Islet precursor cell (in vitro differentiated cells): ENCODE measurements around the gene KCNJ5.

ENCODE experiments used
- DNase-seq: peaks from one replicate; pipeline ENCODE4 v3.0.0-alpha.2; 2018

The KCNJ5 gene

DNA sequence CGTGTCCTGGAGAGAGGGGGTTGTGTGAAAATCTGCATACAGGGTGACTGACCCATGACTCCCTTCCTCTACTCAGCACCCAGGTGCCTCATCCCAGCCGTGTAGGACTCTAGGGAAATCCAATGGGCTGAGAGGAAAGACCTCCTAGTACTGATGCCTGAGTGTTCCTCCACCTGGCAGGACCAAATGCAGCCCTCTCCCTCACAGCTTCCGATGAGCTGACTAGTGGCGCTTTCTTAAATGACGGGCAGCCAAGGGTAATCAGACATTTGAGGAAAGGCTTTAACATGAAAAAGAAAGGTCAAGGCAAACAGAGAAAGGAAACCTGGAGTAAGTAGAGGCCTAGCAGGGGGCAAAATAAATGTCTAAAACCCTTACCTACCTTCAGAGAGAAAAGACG lies 19.1 kb upstream of the KCNJ5 start:
- no peak for DNase-seq

DNA sequence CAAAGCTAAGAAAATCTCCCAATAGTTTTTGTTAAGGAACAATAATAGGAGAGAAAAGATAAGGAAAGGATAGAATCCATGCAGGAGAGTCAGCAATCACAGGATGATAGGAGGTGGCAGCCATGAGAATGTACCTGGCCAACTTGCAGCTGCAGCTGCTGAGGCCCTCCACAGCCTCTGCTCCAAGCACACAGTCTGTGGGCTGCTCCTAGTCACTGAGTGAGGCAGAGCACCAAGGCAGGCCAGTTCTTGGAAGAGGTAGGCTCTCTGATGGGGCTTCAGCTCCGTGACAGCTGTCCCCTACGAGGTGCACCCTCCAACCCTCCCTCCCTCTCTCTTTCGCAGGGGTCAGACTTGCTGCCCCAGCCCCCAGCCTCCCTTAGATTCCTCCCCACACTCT lies 18.6 kb upstream of the KCNJ5 start:
- DNase-seq, result no peak

DNA sequence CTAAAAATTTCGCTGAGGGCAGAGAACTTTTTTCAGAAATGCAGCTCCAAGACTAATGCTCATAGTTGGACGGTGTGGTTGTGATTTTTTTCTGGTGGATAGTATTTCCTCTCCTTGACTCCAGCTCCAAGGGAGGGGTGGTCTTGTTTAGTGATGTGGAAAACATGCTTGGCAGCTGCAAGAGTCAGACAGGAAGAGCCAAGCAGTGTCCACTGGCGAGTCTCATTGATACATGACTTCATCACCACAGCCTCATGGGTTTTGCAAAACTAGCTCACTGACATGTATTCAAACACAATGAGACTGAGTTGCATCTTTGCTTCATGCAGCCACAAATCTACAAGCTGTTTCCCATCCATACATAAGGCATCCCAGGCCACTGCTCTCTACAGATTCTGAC lies 16.7 kb upstream of the KCNJ5 start:
- no peak for DNase-seq

DNA sequence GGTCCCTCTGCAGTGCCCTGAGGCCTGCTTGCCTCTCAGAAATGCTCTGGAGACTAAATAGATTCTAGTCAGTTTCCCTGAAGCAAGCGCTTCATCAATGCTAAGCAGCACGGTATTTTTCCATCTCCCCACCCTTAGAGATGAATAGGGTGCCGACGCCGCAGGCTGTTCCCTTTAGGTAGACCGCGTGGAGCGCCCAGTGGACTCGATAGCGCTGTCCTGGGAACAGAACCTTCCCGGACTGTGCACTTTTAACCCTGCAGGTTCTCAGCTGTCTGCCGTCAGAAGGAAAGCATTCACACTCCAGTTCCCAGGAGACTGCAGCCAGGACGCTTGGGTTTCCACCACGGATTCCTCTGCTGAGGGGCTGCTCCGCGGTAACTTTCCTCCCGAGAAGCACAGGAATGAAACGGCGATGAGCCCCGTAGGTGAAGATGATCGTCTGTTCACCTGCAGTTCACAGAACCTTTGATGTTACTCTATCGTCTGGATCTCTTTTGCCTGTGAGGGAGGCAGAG lies 15.0 kb upstream of the KCNJ5 start:
- DNase-seq, result no peak

DNA sequence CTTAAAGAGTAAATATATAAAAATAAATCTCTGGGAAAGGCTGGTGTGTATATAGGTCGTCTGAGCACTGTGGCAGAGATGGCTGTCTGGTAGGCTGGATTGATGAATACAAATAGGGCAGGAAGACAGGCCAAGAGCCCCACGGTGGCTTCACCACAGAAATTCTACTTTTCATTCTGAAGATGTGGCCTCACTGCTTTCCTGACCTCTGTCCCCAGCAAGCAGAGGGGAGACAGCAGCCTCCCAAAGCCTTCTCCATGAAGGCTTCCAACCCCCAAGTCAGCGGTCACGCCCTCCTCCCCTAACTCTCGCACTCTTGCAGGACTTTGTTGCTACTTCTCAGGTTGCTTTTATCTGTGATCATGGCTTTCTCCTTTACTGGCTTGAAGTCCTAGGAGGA lies 13.4 kb upstream of the KCNJ5 start:
- no peak for DNase-seq

DNA sequence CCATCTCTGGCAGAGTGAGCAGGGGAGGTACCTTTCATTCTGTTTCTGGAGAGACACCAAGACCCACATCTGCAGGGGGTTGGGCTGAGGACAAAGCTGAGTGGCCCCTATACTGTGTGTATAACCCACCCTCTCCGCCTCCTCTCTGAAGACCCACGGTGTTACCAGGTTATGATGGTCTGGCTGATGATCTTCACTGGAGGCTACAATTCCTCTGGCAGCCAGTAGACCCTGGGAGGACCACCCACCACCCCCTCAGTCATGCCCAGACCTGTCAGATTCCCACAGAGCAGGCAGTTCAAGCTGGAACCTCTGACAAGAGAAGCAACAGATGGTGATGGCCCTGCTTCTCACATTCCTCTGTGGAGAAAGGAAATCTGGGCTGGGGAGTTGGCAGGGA lies 12.7 kb upstream of the KCNJ5 start:
- no peak for DNase-seq

DNA sequence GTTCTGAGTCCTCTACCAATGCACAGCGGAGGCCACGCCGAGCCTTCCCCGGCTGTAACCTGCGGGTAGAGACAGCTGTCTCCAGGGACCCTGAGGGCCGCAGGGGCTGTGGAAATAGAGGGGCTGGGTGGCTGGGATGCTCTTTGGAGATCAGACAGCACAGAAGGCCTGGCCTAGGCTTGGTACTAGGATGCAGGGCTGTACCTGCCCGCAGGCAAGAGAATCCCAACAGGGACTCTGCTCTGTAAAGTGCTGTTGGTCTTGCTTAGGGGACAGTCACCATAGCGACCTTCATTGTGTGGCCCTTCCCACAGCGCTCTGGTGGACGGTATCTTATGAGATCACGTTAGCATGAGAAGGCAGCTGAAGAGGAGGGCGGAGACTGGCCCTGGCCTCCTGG lies 11.3 kb upstream of the KCNJ5 start:
- DNase-seq, result no peak

DNA sequence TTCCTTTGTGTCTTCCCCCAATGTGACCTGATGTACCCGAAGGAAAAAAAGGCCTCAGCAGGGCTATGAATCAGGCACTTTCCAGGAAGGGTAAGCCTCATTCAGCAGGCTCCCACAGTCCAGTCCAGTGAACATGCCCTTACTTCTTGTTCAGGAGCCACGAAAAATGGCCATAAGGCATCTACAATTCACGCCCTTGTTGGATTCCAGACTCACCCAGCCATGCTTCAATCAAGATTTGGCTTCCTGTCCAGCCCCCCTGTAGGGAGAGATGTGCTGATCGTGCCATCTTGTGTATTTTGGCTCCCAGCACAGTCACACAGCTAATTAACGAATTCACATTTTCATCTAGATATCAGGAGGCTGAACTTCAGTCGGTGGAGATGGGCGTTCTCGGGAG lies 9.9 kb upstream of the KCNJ5 start:
- no peak for DNase-seq

DNA sequence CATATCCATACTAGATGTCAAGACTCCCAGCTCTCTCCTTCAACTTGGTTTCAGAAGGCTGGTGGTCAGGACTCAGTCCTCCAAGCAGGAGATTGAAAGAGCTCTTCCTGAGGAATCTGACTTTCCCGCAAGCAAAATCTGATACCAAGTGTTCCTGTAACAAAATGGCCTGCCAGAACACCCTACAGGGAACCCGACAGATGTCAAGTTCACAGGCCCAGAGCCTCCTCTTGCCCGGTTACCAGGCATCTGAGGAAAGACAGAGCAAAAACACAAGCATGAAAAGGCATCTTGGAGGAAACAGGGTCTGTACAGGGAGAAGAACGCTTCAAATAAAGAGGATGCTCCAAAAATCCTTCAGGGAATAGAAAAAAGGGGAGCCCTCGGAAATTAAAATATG lies 8.7 kb upstream of the KCNJ5 start:
- DNase-seq, result no peak

DNA sequence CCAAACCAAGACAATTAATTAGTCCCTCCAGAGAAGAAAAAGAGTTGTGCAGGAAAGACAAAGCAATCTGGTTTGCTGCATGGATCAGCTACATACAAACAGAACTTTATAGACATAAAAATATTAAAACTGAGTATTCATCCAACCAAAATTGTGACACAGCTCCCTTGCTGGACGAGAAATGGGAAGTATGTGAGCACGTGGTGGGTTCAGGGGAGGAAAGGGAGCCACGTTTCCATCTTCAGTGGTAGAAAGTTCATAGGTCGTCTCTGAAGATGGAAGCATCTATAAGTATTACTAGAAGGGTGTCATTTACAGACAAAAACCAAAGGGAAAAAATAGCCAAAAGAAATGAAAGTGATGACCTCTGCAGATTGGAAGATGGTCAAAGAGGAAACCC lies 7.1 kb upstream of the KCNJ5 start:
- no peak for DNase-seq

DNA sequence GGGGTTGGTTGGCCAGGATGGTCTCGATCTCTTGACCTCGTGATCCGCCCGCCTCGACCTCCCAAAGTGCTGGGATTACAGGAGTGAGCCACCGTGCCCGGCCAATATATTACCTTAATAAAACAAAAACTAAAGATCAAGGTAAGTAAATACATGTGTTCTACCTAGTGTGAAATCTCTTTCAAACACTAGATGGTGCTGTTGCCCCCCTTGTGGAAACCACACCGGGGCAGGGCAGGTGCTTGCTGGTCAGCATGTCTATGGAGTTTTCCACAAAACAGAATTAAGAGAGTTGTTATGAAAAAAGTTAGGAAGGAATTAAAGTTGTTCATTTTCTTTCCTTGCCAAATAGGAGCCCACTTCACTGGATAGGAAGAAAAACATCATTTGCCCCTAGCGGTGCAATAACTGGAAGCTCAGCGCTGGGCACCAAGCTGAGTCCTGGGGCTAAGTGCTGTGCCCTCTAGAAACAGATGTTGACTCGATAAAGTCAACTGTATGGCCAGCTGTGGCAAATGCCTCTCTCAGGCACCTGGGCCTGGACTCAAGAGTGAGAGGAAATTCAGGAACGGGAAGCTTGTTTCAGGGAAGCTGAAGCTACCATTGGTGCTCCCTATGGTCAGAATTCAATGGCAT lies 6.3 kb upstream of the KCNJ5 start:
- DNase-seq, result peak; percentile 83

DNA sequence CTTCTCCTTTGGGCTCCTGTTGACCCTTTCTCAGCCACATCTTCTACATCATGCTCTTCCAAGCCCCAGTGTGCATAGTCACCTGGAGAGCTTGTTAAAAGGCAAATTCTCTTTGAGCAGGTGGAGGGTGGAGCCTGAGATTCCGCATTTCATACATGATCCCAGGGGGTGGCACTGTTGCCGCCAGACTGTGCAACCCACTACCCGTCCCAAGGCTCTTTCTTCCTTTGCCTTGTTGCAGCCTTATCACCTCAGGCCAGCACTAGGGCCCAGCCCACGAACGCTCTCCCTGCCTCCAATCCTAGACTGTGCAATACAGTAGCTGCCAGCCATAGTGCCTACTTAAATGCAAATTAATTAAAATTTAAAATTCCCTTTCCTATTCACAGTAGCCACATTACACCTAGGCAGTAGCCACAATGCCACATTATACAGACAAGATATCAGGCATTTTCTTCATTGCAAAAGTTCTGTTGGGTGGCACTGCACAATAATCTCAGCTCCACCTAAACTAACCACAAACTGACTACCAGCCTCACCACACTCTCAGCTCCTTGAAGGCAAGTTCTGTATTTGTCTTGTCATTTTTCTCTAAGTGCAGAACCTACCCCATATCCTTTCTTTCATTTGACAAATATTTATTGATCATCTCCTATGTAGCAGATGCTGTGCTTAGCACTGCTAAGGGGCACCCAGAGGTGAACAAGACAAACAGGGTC lies 4.6 kb upstream of the KCNJ5 start:
- DNase-seq, result peak; percentile 77

DNA sequence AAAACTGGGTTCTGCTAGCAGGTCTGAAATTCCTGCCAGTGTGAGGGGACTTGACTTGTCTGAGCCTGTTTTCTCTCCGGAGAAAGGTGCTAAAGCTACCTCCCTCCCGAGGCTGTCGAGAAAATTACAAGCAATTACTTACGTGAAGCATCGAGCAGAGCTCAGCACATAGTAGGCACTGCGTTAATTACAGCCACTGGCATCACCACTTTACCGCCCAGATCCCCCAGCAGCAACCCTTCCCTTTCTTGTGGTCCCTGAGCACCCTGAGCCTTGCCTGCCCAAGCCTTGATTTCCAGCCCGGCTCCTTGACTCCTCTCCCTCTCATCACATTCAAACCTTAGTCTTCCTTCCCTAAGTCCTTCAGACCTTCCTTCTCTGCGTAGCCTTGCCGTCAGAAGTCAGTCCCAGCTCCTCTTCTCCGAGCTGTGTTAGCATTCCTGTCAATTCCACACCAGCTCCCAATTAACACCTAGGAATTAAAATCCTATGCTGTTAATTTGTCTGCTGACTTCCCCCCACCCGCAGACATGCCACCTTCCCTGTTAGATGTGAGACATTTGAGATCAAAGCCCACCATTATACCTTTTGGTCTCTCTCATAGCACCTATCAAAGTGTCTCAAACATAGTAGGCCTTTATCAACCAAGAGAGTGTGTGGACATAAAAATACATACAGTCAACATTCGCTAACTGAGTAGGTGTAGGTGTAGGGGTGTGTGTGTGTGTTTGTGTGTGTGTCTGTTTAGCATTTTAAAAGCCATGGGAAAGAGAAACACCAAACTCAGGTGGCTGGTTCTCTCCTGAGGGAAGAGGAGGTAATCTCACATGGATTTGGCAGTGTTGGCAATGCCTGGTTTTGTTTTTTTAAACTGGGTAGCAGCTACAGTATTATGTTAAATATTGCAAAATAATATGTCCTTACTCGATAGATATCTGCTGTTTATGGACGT lies 2.8 kb upstream of the KCNJ5 start:
- peak; percentile 61 for DNase-seq

DNA sequence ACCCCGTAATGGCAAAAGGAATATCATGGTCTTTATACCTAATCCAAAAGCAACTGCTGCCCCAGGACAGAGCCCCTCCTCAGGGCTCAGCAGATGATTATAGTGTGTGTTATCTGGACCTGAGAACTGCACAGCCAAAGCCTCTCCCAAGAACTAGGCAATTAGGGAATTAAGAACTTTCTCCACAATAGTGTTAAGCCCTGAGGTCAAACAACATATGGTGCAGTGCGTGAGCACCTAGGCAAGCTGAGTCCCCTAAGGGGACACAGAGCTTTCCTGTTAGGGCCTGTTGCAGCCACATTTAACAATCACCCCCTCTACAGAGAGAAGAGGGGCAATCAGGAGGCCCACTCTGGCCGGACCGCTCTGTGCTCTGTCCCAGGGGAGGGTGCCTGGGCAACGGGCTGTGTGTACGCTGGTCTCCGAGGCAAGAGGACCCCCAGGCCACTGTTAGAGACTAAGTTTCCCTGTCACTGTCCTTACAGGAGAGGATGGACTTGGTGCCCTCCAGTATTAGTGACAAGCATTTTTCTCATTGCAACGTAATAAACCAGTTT lies 1.4 kb upstream of the KCNJ5 start:
- DNase-seq, result peak; percentile 45

DNA sequence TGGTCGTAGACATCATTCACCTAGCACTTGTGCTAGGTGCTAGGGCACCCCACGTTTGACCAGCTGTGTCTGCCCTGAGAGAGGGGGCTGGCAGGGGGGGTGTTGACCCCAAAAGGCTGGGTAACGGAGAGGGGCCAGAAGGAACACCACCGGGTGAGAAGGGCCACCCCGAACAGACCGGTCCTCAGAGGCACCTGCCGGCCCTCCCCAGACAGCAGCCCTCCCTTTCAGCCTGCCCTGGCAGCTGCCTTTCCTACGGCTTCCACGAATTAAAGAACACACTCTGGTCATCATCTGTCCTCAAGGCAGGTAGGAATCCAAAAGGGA lies 977 bp upstream of the KCNJ5 start:
- DNase-seq, result no peak

DNA sequence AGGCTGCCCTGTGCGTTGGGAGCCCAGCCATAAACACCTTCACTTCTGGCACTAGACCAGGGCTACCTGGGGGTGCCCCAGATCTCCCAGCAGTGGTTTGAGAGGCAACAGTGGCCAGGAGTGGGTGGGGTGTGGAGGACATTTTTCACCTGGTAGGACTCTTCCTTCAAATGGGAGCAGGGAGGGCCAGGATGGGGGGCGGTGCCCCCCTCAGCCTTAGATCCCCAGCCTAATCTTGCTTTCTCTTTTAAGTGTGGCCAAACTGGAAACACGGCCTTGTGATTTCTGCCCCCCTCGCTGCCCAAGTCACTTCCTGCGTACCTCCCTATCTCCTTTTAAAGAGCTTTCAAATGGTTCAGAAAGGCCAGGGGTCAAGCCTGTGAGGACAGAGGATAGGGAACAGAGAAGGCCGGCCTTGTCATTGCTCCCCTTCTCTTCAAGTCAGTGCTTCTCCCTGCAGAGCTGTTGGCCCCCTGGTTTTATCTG lies 800 bp downstream of the KCNJ5 start:
- peak; percentile 46 for DNase-seq

DNA sequence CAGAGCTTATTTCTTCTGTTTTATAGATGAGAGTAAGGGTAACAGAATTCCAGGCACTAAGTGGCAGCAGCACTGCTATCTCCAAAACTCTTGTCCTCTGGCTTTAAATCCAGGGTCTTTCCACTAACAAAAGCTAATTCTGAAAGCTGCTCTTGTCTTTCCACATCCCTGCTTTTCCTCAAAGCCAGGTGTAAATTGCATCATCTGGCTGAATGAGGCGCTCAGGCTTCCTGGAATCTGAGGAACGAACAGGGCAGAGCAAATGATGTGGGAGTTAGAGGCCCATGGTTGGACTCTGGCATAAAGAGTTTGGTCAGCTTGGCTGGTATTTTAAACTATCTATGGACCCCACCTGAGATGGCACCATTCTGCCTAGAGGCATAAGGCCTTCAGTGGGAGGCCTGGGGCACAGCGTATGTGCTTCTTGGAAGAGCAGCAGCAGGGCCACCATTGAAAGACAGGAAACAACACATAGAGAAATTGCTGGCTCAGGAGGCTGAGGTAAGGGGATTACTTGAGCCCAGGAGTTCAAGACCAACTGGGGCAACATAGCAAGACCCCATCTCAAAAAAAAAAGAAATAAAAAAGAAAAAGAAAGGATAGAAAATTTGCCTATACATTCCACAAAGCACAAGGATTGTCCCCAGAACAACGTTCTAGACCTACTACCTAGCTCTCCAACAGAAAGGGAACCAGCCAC lies 1.9 kb downstream of the KCNJ5 start:
- DNase-seq, result peak; percentile 59

DNA sequence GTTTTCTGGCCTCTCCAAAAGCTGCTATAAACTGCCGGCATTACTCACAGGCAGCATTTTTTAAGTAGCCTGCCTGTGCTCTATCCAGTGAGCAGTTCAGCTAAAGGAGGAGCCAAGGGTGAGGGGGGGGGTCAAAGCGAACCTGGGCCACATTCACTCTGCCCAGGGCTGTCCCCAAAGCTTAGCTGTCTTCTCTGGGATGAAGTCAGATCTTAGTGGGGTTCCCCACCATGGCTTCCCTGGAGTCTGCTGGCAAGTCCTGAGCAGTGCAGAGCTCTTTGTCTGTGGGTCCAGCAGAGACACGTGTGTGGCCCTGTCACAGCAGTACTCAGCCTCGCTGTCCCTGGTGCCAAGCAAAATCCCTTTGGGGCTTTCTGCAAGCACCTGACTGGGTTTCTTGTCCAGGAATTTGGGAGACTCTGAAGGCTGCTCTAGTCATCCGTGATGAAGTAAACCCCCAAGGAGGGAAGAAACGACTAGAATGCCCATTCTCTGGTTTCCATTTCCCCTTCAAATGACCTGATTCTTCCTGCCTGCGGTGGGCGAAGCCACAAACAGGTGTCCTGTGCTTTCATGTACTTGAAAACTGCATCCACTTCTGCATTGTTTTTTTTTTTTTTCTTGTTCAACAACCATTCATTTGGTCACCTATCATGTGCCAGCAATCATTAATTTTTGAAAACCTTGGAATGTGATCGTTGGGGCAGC lies 2.6 kb downstream of the KCNJ5 start:
- DNase-seq, result peak; percentile 54

DNA sequence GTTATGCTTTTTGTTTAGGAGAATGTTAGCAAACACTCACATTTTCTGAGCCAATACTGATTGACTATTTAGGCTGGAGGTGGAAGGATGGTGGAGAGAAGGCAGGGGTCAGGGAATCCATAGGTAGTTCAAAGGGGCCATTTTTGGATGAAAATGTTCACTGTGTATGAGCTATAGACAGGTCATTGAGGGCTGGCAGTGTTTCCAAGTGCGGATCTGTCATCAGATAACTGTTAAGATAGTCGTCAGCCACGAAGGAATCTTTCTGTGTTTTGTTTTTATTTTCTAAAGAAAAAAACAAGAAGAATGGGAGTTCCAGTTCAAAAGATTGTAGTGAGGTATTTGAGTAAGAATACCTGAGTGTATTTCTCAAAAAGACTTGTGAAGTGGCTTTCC lies 3.1 kb downstream of the KCNJ5 start:
- DNase-seq, result no peak

DNA sequence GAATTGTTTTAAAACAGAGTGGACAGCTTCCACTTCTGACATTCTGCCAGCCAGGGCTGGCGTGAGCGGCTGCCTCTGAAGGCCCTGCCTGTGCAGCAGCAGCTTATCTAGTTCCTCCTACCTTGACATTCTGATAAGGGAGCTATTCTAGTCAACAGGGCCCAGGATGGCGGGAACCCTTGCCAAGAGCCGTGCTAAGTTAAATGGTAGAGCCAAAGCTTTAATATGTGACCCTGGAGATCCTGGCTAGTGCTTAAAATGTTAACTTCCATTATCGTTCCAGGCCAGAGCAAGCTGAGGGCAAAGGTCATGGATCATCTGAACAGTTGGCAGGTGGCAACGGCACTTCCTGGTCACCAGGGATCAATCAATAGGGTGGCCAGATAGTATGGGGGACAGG lies 3.5 kb downstream of the KCNJ5 start:
- peak; percentile 37 for DNase-seq

DNA sequence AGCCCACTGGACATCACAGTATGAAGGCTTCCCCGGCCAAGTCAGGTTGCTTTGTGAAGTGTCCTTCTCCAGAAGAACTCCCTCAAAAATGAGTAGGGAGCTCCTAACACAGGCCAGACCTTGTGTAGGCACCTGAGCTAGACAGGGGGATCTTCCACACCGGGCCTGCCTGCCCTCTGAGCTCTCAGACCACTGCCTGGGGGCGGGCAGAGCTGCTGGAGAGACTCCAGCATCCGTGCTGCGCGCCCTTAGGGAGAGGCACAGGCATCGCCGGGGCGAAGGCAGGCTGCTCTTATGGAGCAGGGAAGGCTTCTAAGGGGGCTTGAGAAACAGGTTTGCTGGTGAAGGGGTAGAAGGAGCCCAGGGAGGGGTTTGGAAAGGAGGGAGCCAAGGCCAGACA lies 4.4 kb downstream of the KCNJ5 start:
- DNase-seq, result peak; percentile 51

DNA sequence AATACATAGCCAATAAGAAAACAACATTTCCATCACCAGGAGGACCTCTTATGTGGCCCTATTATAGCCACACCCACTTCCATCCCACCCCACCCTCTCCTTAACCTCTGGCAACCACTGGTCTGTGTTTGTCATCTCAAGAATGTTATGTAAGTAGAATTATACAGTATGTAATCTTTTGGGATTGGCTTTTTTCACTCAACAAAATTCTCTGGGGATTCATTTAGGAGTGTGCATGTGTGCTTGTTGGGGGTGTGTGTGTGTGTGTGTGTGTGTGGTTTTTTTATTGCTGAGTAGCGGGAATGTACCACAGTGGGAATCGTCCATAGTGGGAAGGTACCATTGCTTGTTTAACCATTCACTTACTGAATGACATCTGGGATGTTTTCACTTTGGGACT lies 5.2 kb downstream of the KCNJ5 start:
- DNase-seq, result no peak
